Muscle of back (tissue), 11 donors: ENCODE results near the gene ARNT2. TPM values are rescaled to one million over a fixed set of nuclear protein-coding genes. Genes with fewer than 3 reads are reported as not detected.

Source experiments
- DNase-seq, 3 donors: peaks; one replicate each; pipeline versions ENCODE4 v3.0.0 to v3.0.0-alpha.2; 2013
- polyA plus RNA-seq, 10 donors: library from polyadenylated mRNA; unstranded; fragments of 120-200 nt; gene quantifications; one replicate each; pipeline ENCODE4 v1.2.1, GENCODE V29; 2013; ENCODE audit not compliant: insufficient read length in 10 of 10

Gene ARNT2
- polyA plus RNA-seq, 10 donors, result 6.8 to 10.0 (median 8.0) TPM

- DNase-seq, result peak in 1 of 3 donors; percentile 68
Measured at GRCh38 chr15:80512726-80513660, 108.8 kb downstream of the ARNT2 start.

- DNase-seq, result no peak
Measured at GRCh38 chr15:80514071-80514780, 110.0 kb downstream of the ARNT2 start.

- DNase-seq, result no peak
Measured at GRCh38 chr15:80517290-80517689, 113.1 kb downstream of the ARNT2 start.

GRCh38 chr15:80518522-80518921 is 114.3 kb downstream of the ARNT2 start:
- no peak for DNase-seq

- no peak for DNase-seq
Measured at GRCh38 chr15:80523746-80524145, 119.6 kb downstream of the ARNT2 start.

- no peak for DNase-seq
Measured at GRCh38 chr15:80525853-80526252, 121.7 kb downstream of the ARNT2 start.

GRCh38 chr15:80526556-80527340 is 122.6 kb downstream of the ARNT2 start:
- no peak for DNase-seq

- DNase-seq, result no peak
Measured at GRCh38 chr15:80527406-80527805, 123.2 kb downstream of the ARNT2 start.

GRCh38 chr15:80527961-80528360 is 123.8 kb downstream of the ARNT2 start:
- DNase-seq, result no peak

- DNase-seq, result peak in 1 of 3 donors; percentile 43
Measured at GRCh38 chr15:80530737-80531365, 126.7 kb downstream of the ARNT2 start.

GRCh38 chr15:80531388-80531787 is 127.2 kb downstream of the ARNT2 start:
- DNase-seq, result peak in 1 of 3 donors; percentile 32

- no peak for DNase-seq
Measured at GRCh38 chr15:80531796-80532195, 127.6 kb downstream of the ARNT2 start.

GRCh38 chr15:80533790-80534333 is 129.7 kb downstream of the ARNT2 start:
- DNase-seq, result no peak

- DNase-seq, result no peak
Measured at GRCh38 chr15:80536231-80536630, 132.0 kb downstream of the ARNT2 start.

GRCh38 chr15:80536716-80537115 is 132.5 kb downstream of the ARNT2 start:
- DNase-seq, result no peak

GRCh38 chr15:80545078-80545477 is 140.9 kb downstream of the ARNT2 start:
- DNase-seq, result no peak

GRCh38 chr15:80547264-80547663 is 143.1 kb downstream of the ARNT2 start:
- no peak for DNase-seq

- DNase-seq, result peak in 1 of 3 donors; percentile 55
Measured at GRCh38 chr15:80549191-80549590, 145.0 kb downstream of the ARNT2 start.

- DNase-seq, result peak in 1 of 3 donors; percentile 30
Measured at GRCh38 chr15:80549654-80550053, 145.5 kb downstream of the ARNT2 start.

- peak in 1 of 3 donors; percentile 92 for DNase-seq
Measured at GRCh38 chr15:80550219-80550907, 146.2 kb downstream of the ARNT2 start.

- peak in 1 of 3 donors; percentile 41 for DNase-seq
Measured at GRCh38 chr15:80550908-80551260, 146.7 kb downstream of the ARNT2 start.
